Measurements from ENCODE around the gene ZNF574. TPM values are rescaled to one million over a fixed set of nuclear protein-coding genes. Genes with fewer than 3 reads are reported as not detected.

ZNF574 gene
- total RNA-seq, 1 experiment from 2014 or later = 35.6 TPM

DNA sequence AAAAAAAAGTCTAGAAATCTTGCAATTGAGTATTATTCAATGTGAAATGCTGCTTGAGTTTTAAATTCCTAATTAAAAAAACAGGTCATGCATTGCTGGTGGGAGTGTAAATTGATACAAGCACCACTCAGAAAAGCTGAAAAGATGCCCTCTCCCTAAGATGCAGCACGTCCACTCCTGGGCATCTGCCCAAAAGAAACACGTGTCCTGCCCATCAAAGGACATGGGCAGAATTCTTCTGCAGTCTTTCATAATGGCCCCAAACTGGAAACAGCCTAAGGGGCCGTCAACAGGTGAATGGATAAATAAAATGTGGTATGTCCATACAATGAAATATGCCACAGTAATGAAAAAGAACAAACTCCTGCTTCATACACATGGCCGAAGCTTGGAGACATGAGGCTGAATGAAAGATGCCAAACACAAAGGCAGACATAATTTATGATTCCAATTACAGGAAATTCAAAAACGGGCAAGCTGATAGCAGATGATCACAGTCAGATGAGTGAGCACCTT lies 48.5 kb downstream of the ZNF574 start:
- H3K4me2 ChIP-seq (ENCODE audit: insufficient read depth, insufficient read length, low read length) = no peak overlapping the region
- Mint-ChIP-seq H3K9me3 (no peaks in the 10 kb centered on the region; a peak in 1 of 5 replicates), H3K4me1 (peaks cover 14 to 27% of the 10 kb centered on the region in 2 experiments), H3K36me3 (ENCODE audit: insufficient read depth in 1 of 3, low read depth in 3 of 3) (no peaks in the 10 kb centered on the region), H3K27ac (no peak overlapping the region), H3K4me3 (no peak overlapping the region), H3K27me3 (ENCODE audit: low read depth) (peaks cover 29% of the 10 kb centered on the region)
- no peaks in the 10 kb centered on the region for H3K79me2 ChIP-seq (ENCODE audit: insufficient read depth, low read length)
- no peak overlapping the region for H3K56ac ChIP-seq (ENCODE audit: insufficient read length, low read depth, low read length)
- H3K27ac ChIP-seq (ENCODE audit: insufficient read length, low read depth, low read length) = no peak overlapping the region
- no peak overlapping the region for H2BK15ac ChIP-seq (ENCODE audit: low read depth, low read length)
- no peak overlapping the region for H3K23ac ChIP-seq (ENCODE audit: insufficient read length, low read depth, low read length)
- H3T11ph ChIP-seq (ENCODE audit: low read length) = no peak overlapping the region
- TF ChIP-seq, protein P1, sequence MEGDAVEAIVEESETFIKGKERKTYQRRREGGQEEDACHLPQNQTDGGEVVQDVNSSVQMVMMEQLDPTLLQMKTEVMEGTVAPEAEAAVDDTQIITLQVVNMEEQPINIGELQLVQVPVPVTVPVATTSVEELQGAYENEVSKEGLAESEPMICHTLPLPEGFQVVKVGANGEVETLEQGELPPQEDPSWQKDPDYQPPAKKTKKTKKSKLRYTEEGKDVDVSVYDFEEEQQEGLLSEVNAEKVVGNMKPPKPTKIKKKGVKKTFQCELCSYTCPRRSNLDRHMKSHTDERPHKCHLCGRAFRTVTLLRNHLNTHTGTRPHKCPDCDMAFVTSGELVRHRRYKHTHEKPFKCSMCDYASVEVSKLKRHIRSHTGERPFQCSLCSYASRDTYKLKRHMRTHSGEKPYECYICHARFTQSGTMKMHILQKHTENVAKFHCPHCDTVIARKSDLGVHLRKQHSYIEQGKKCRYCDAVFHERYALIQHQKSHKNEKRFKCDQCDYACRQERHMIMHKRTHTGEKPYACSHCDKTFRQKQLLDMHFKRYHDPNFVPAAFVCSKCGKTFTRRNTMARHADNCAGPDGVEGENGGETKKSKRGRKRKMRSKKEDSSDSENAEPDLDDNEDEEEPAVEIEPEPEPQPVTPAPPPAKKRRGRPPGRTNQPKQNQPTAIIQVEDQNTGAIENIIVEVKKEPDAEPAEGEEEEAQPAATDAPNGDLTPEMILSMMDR (conservative IDR thresholded peaks at IDR 0.05) = no peak
- no peak overlapping the region for H4K8ac ChIP-seq (replicated peaks; ENCODE audit: insufficient read length, low read depth, low read length)
- H3K9ac ChIP-seq (ENCODE audit: extremely low read depth, insufficient read length, low read length) = no peak overlapping the region
- H4K5ac ChIP-seq (ENCODE audit: insufficient read length, low read depth, low read length) = no peak overlapping the region
- no peak overlapping the region for H2BK5ac ChIP-seq (ENCODE audit: insufficient read length, low read length)
- H2AK5ac ChIP-seq (ENCODE audit: insufficient read length, low read length) = no peak overlapping the region
- no peak for DNase-seq
- no peak overlapping the region for H2AFZ ChIP-seq (ENCODE audit: low read length)
- H3K23me2 ChIP-seq (ENCODE audit: insufficient read length, low read depth, low read length, poor library complexity, severe bottlenecking) = no peaks in the 10 kb centered on the region
- no peak overlapping the region for H2BK12ac ChIP-seq (ENCODE audit: insufficient read length, low read depth, low read length)
- H3K18ac ChIP-seq (ENCODE audit: insufficient read length, low read depth, low read length) = no peak overlapping the region
- H3K4me1 ChIP-seq (ENCODE audit: insufficient read depth, low read length) = 0 out of 2 replicates have a peak, but pooled peaks cover 2% of the 10 kb centered on the region
- no peak overlapping the region for H3K14ac ChIP-seq (ENCODE audit: insufficient read depth, low read length)
- H3K4ac ChIP-seq (ENCODE audit: low read depth, low read length) = no peak overlapping the region
- no peak overlapping the region for H2BK120ac ChIP-seq (ENCODE audit: low read depth, low read length, poor library complexity, severe bottlenecking)
- no peaks in the 10 kb centered on the region for H3K79me1 ChIP-seq (ENCODE audit: insufficient read depth, low read depth, low read length, poor library complexity, severe bottlenecking)
- WGBS (ENCODE audit: extremely low coverage, insufficient read length, low lambda C conversion rate) = no CpG with 5 or more reads among the region's 5 CpGs
- H2BK20ac ChIP-seq (ENCODE audit: low read depth, low read length, poor library complexity, severe bottlenecking) = no peak overlapping the region
- no peaks in the 10 kb centered on the region for H3K27me3 ChIP-seq (ENCODE audit: insufficient read depth, low read length)
- no peaks in the 10 kb centered on the region for H3K9me3 ChIP-seq (ENCODE audit: control insufficient read depth, low read depth, low read length)
- H4K91ac ChIP-seq (ENCODE audit: insufficient read length, low read depth, low read length) = no peak overlapping the region
- H4K20me1 ChIP-seq (ENCODE audit: control insufficient read depth, insufficient read depth, insufficient read length) = no peaks in the 10 kb centered on the region

Measured in H9 (cell line).